IMR-90 (cell line): ENCODE results near the gene TMEFF1. TPM values are rescaled to one million over a fixed set of nuclear protein-coding genes. Genes with fewer than 3 reads are reported as not detected.

ENCODE experiments used
- ATAC-seq: fragments of 200-7000 bp; cut with Tn5 transposase; 2 replicates; pipeline ENCODE4 v1.9.1; 2020; ENCODE audit warnings: low read depth, mild to moderate bottlenecking, moderate library complexity
- BruUV-seq: library from RNA; stranded (reverse); fragments of 400-500 nt; replicated peaks from 2 replicates; lab custom pipeline; 2021; lab: Mats Ljungman, UMichigan
- CTCF ChIA-PET: fragments of 300-600 bp; formaldehyde crosslinking; extraction: SDS; loops from one replicate; lab custom pipeline; 2021; ENCODE audit warnings: antibody characterized with exemption; lab: Yijun Ruan, JAX
- POLR2A ChIA-PET: fragments of 300-600 bp; sonication (Branson Sonifier 250); formaldehyde crosslinking; loops from one replicate; lab custom pipeline; 2022; ENCODE audit warnings: antibody characterized with exemption; ENCODE audit not compliant: unreplicated experiment; lab: Charles Lee
- DNase-seq: peaks from one replicate; pipeline ENCODE4 v3.0.0; 2013
- H2AFZ ChIP-seq: replicated peaks from 2 replicates; pipeline ENCODE3; 2013; ENCODE audit warnings: low read length, mild to moderate bottlenecking; ENCODE audit not compliant: poor library complexity
- H2AK5ac ChIP-seq: 2 replicates; pipeline ENCODE4 v1.6.1; 2013; ENCODE audit warnings: low read depth, low read length, inconsistent platforms
- H2AK9ac ChIP-seq: replicated peaks from 2 replicates; pipeline ENCODE3; 2013; ENCODE audit warnings: mild to moderate bottlenecking, low read depth, low read length, moderate library complexity; ENCODE audit not compliant: poor library complexity
- H2BK120ac ChIP-seq: 2 replicates; pipeline ENCODE4 v1.6.1; 2013; ENCODE audit warnings: low read depth, low read length, inconsistent platforms
- H2BK15ac ChIP-seq: 3 replicates; pipeline ENCODE4 v1.6.1; 2013; ENCODE audit warnings: low read depth, low read length, inconsistent platforms
- H2BK20ac ChIP-seq: 2 replicates; pipeline ENCODE4 v1.6.1; 2013; ENCODE audit warnings: low read depth, mild to moderate bottlenecking, inconsistent platforms, low read length, moderate library complexity
- H2BK5ac ChIP-seq: 2 replicates; pipeline ENCODE4 v1.6.1; 2013; ENCODE audit warnings: mild to moderate bottlenecking, low read depth, low read length, inconsistent platforms; ENCODE audit not compliant: poor library complexity, severe bottlenecking
- H3K14ac ChIP-seq: replicated peaks from 2 replicates; pipeline ENCODE4 v1.6.1; 2013; ENCODE audit warnings: low read depth, low read length, inconsistent platforms
- H3K18ac ChIP-seq: 2 replicates; pipeline ENCODE4 v1.6.1; 2013; ENCODE audit warnings: low read depth, low read length, control low read depth
- H3K23ac ChIP-seq: 2 replicates; pipeline ENCODE4 v1.6.1; 2013; ENCODE audit warnings: low read depth, low read length, inconsistent platforms
- H3K27ac ChIP-seq: 2 replicates; pipeline ENCODE4 v1.5.1; 2013; ENCODE audit warnings: mild to moderate bottlenecking, control low read depth, low read length; ENCODE audit not compliant: insufficient read depth
- H3K27me3 ChIP-seq: 2 replicates; pipeline ENCODE4 v1.6.1; 2013; ENCODE audit warnings: low read length; ENCODE audit not compliant: control insufficient read depth, insufficient read depth
- H3K36me3 ChIP-seq: 2 replicates; pipeline ENCODE4 v1.6.1; 2013; ENCODE audit warnings: low read length, mixed read lengths; ENCODE audit not compliant: control insufficient read depth, insufficient read depth
- H3K4ac ChIP-seq: 2 replicates; pipeline ENCODE4 v1.6.1; 2013; ENCODE audit warnings: low read depth, low read length, inconsistent platforms
- H3K4me1 ChIP-seq: 2 replicates; pipeline ENCODE4 v1.6.1; 2013; ENCODE audit warnings: low read length, mixed read lengths; ENCODE audit not compliant: control insufficient read depth, insufficient read depth
- H3K4me2 ChIP-seq: 2 replicates; pipeline ENCODE4 v1.6.1; 2013; ENCODE audit warnings: low read depth, mild to moderate bottlenecking, control low read depth, low read length, moderate library complexity
- H3K4me3 ChIP-seq: 2 replicates; pipeline ENCODE4 v1.5.1; 2013; ENCODE audit warnings: low read depth, mild to moderate bottlenecking, control low read depth, low read length, moderate library complexity; ENCODE audit not compliant: insufficient read depth
- H3K56ac ChIP-seq: 2 replicates; pipeline ENCODE4 v1.6.1; 2013; ENCODE audit warnings: low read length, inconsistent platforms; ENCODE audit not compliant: insufficient read depth; ENCODE audit errors: extremely low read depth
- H3K79me1 ChIP-seq, 2 experiments: 2 replicates each; pipeline ENCODE4 v1.6.1; 2013; ENCODE audit warnings: low read length in 2 of 2, inconsistent platforms in 1 of 2, low read depth in 1 of 2
- H3K9ac ChIP-seq: 2 replicates; pipeline ENCODE4 v1.6.1; 2013; ENCODE audit warnings: low read depth, low read length, control low read depth
- H3K9me1 ChIP-seq: 2 replicates; pipeline ENCODE4 v1.6.1; 2013; ENCODE audit warnings: low read length, inconsistent platforms; ENCODE audit not compliant: insufficient read depth
- H3K9me3 ChIP-seq: 2 replicates; pipeline ENCODE4 v1.6.1; 2013; ENCODE audit warnings: low read length; ENCODE audit not compliant: control insufficient read depth, insufficient read depth
- H4K20me1 ChIP-seq: 2 replicates; pipeline ENCODE4 v1.6.1; 2013; ENCODE audit warnings: low read length, inconsistent platforms; ENCODE audit not compliant: insufficient read depth
- H4K5ac ChIP-seq: 2 replicates; pipeline ENCODE4 v1.6.1; 2013; ENCODE audit warnings: mild to moderate bottlenecking, low read depth, low read length, control low read depth
- H4K8ac ChIP-seq, 2 experiments: 2 replicates each; pipeline ENCODE4 v1.6.1; 2013; ENCODE audit warnings: low read depth in 2 of 2, low read length in 2 of 2, control low read depth in 1 of 2, inconsistent platforms in 1 of 2
- H4K91ac ChIP-seq: 2 replicates; pipeline ENCODE4 v1.6.1; 2013; ENCODE audit warnings: low read depth, low read length, inconsistent platforms; ENCODE audit not compliant: insufficient read depth
- CTCF ChIP-seq: conservative IDR thresholded peaks from 2 replicates; pipeline ENCODE4 v1.5.1; 2012; ENCODE audit warnings: mild to moderate bottlenecking, low read depth, low read length, improper control_type of control experiment
- MAZ ChIP-seq: IDR thresholded peaks from 2 replicates; pipeline ENCODE4 v1.6.1; 2012; ENCODE audit warnings: low read depth, mild to moderate bottlenecking, low read length, improper control_type of control experiment, moderate library complexity, borderline replicate concordance
- MXI1 ChIP-seq: IDR thresholded peaks from 2 replicates; pipeline ENCODE4 v1.6.1; 2012; ENCODE audit warnings: low read depth, mild to moderate bottlenecking, low read length, moderate library complexity, borderline replicate concordance
- NFE2L2 ChIP-seq: fragments of 150-350 bp; IDR thresholded peaks from 2 replicates; pipeline ENCODE4 v1.6.1; 2016; ENCODE audit warnings: low read depth, mild to moderate bottlenecking, low read length
- RAD21 ChIP-seq: IDR thresholded peaks from 2 replicates; pipeline ENCODE4 v1.6.1; 2012; ENCODE audit warnings: low read length, improper control_type of control experiment
- RFX5 ChIP-seq: IDR thresholded peaks from 2 replicates; pipeline ENCODE4 v1.8.0; 2012; ENCODE audit warnings: low read depth, mild to moderate bottlenecking, low read length, moderate library complexity
- SMC3 ChIP-seq: fragments of 150-350 bp; IDR thresholded peaks from 2 replicates; pipeline ENCODE4 v1.6.1; 2016; ENCODE audit warnings: low read depth, mild to moderate bottlenecking, antibody characterized with exemption, low read length, moderate library complexity
- USF2 ChIP-seq: fragments of 150-350 bp; IDR thresholded peaks from 2 replicates; pipeline ENCODE4 v1.6.1; 2017; ENCODE audit warnings: mild to moderate bottlenecking, antibody characterized with exemption, low read length, low read depth
- WGBS, 2 experiments: methylation state at CpG; one replicate each; pipeline versions ENCODE4 v1.1.5 to v1.1.7; 2013; ENCODE audit warnings: missing lambda C conversion rate in 2 of 2; ENCODE audit not compliant: insufficient read length in 1 of 2; ENCODE audit errors: extremely low coverage in 2 of 2; 5-methylcytosine and 5-hydroxymethylcytosine counted together
- dilution Hi-C: fragments of 300-500 bp; cut with HindIII; formaldehyde crosslinking; loops from one replicate; pipeline ENCODE4 v1.14.3; 2018; ENCODE audit warnings: low sequenced_read_pairs; ENCODE audit not compliant: unreplicated experiment
- in situ Hi-C: fragments of 300-500 bp; cut with MboI; formaldehyde crosslinking; loops from 3 replicates; pipeline ENCODE4 v1.14.3; 2019; ENCODE audit warnings: low sequenced_read_pairs, inconsistent platforms, mixed read lengths
- intact Hi-C: fragments of 100-400 bp; cut with micrococcal nuclease; formaldehyde crosslinking; loops from 2 replicates; pipeline ENCODE4 v1.10.0; 2022
- polyA plus RNA-seq, 3 experiments: library from polyadenylated mRNA; depleted of rRNA; stranded (reverse); fragments of >200 nt; gene quantifications; 2 replicates each; pipeline ENCODE4 v1.2.3, GENCODE V29; 2012; ENCODE audit warnings: low replicate concordance in 1 of 3
- total RNA-seq: library from RNA; depleted of rRNA; stranded (reverse); fragments of >200 nt; gene quantifications from 2 replicates; pipeline ENCODE4 v1.2.3, GENCODE V29; 2012
- TF ChIP-seq, protein P1 (sequence below): fragments of 150-350 bp; IDR thresholded peaks from 2 replicates; pipeline ENCODE4 v1.6.1; 2016; ENCODE audit warnings: low read depth, mild to moderate bottlenecking, low read length, moderate library complexity, borderline replicate concordance

TMEFF1 gene
- total and polyA plus RNA-seq, 2 of the 4 experiments (the other 2 are of a cell fraction), result 0.62 to 0.90 TPM

GRCh38 chr9:100619194-100619593 is 146.2 kb downstream of the TMEFF1 start:
- dilution Hi-C loops, result no loop called here
- BruUV-seq, result no TSS peak
- POLR2A ChIA-PET, result no interaction called here

More at GRCh38 chr9:100619194-100619593, 146.2 kb downstream of the TMEFF1 start:
- Histone ChIP-seq H4K91ac (no peak overlapping the region), H3K27me3 (no peaks in the 10 kb centered on the region), H3K4me2 (no peak overlapping the region), H3K27ac (no peak overlapping the region), H2BK15ac (no peak overlapping the region), H2BK5ac (no peak overlapping the region), H3K9me3 (no peaks in the 10 kb centered on the region), H2BK120ac (no peak overlapping the region), H3K9me1 (no peaks in the 10 kb centered on the region), H2AFZ (no peak overlapping the region), H2BK20ac (no peak overlapping the region), H3K23ac (no peak overlapping the region), H3K9ac (no peak overlapping the region), H3K4me3 (no peak overlapping the region), H2AK5ac (no peak overlapping the region), H2AK9ac (no peak overlapping the region), H3K18ac (no peak overlapping the region), H3K56ac (no peak overlapping the region), H3K4ac (no peak overlapping the region), H4K20me1 (no peaks in the 10 kb centered on the region), H3K4me1 (no peaks in the 10 kb centered on the region), H3K36me3 (no peaks in the 10 kb centered on the region), H3K14ac (no peak overlapping the region), H4K5ac (no peak overlapping the region), H3K79me1 (no peaks in the 10 kb centered on the region), H4K8ac (no peak overlapping the region)
- in situ Hi-C loops, result no loop called here
- ATAC-seq (no peak), DNase-seq (no peak)
- intact Hi-C loops, result no loop called here
- WGBS, 2 experiments, result 70% methylated on average over 2 of the region's 5 CpGs; no CpG with 5 or more reads in 1 of the 2 experiments
- TF ChIP-seq, protein P1, sequence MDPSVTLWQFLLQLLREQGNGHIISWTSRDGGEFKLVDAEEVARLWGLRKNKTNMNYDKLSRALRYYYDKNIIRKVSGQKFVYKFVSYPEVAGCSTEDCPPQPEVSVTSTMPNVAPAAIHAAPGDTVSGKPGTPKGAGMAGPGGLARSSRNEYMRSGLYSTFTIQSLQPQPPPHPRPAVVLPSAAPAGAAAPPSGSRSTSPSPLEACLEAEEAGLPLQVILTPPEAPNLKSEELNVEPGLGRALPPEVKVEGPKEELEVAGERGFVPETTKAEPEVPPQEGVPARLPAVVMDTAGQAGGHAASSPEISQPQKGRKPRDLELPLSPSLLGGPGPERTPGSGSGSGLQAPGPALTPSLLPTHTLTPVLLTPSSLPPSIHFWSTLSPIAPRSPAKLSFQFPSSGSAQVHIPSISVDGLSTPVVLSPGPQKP, result no peak
- TF ChIP-seq MXI1 (no peak), NFE2L2 (no peak), CTCF (no peak), RFX5 (no peak), MAZ (no peak), USF2 (no peak), SMC3 (no peak), RAD21 (no peak)
- CTCF ChIA-PET, result interaction anchor here (1.4 kb wide), 1 partner anchor 18 kb away, joined by 5 read pairs; no protein-coding TSS in a partner anchor
